GM23338 (cell line): ENCODE data around the gene BNIP3. TPM values are rescaled to one million over a fixed set of nuclear protein-coding genes. Genes with fewer than 3 reads are reported as not detected.

Experiments
- ATAC-seq: fragments of 200-7000 bp; cut with Tn5 transposase; 3 replicates; pipeline ENCODE4 v1.9.1; 2020
- DNase-seq: peaks from one replicate; pipeline ENCODE4 v3.0.0-alpha.2; 2015; ENCODE audit warnings: low spot score
- H2AFZ ChIP-seq: fragments of 200-600 bp; sonication (generic); 2 replicates; pipeline ENCODE4 v1.8.0; 2016; ENCODE audit warnings: antibody characterized with exemption, mild to moderate bottlenecking, moderate library complexity
- H3F3A ChIP-seq: fragments of 200-600 bp; sonication (generic); replicated peaks from 2 replicates; pipeline ENCODE4 v1.8.0; 2017; ENCODE audit warnings: antibody characterized with exemption, mixed run types, low read depth
- H3K27ac ChIP-seq: fragments of 200-600 bp; sonication (generic); 2 replicates; pipeline ENCODE4 v1.6.1; 2016; ENCODE audit warnings: low read depth
- H3K27me3 ChIP-seq: fragments of 200-600 bp; sonication (generic); 2 replicates; pipeline ENCODE4 v1.8.0; 2016; ENCODE audit warnings: mild to moderate bottlenecking, mixed run types, moderate library complexity; ENCODE audit not compliant: insufficient read depth
- H3K36me3 ChIP-seq: fragments of 200-600 bp; sonication (generic); 2 replicates; pipeline ENCODE4 v1.8.0; 2016; ENCODE audit warnings: mild to moderate bottlenecking; ENCODE audit not compliant: insufficient read depth
- H3K4me1 ChIP-seq: fragments of 200-600 bp; sonication (generic); 2 replicates; pipeline ENCODE4 v1.8.0; 2016; ENCODE audit warnings: mild to moderate bottlenecking, moderate library complexity; ENCODE audit not compliant: insufficient read depth
- H3K4me2 ChIP-seq: fragments of 200-600 bp; sonication (generic); 2 replicates; pipeline ENCODE4 v1.7.1; 2017; ENCODE audit warnings: mixed run types
- H3K4me3 ChIP-seq: fragments of 200-600 bp; sonication (generic); 2 replicates; pipeline ENCODE4 v1.6.1; 2016; ENCODE audit warnings: mixed run types
- H3K79me2 ChIP-seq: fragments of 200-600 bp; sonication (generic); replicated peaks from 2 replicates; pipeline ENCODE4 v1.8.0; 2017; ENCODE audit warnings: mild to moderate bottlenecking; ENCODE audit not compliant: insufficient read depth
- H3K9me2 ChIP-seq: fragments of 200-600 bp; sonication (generic); 2 replicates; pipeline ENCODE4 v1.8.0; 2017; ENCODE audit not compliant: insufficient read depth
- H4K20me1 ChIP-seq: fragments of 200-600 bp; sonication (generic); replicated peaks from 2 replicates; pipeline ENCODE4 v1.8.0; 2017; ENCODE audit warnings: mild to moderate bottlenecking; ENCODE audit not compliant: insufficient read depth
- H3K27ac Mint-ChIP-seq: 2 replicates; pipeline ENCODE4 v1.8.0; 2020; ENCODE audit warnings: inconsistent platforms, mild to moderate bottlenecking, moderate library complexity, mixed read lengths
- H3K27me3 Mint-ChIP-seq: 3 replicates; pipeline ENCODE4 v1.8.0; 2022; ENCODE audit warnings: low read depth, mild to moderate bottlenecking, moderate library complexity, mixed read lengths, inconsistent platforms; ENCODE audit not compliant: insufficient read depth, poor library complexity
- H3K36me3 Mint-ChIP-seq: 3 replicates; pipeline ENCODE4 v1.8.0; 2021; ENCODE audit warnings: low read depth, mild to moderate bottlenecking, inconsistent platforms, moderate library complexity, mixed read lengths
- H3K4me1 Mint-ChIP-seq: 3 replicates; pipeline ENCODE4 v1.8.0; 2020; ENCODE audit warnings: mild to moderate bottlenecking, inconsistent platforms, mixed read lengths
- H3K4me3 Mint-ChIP-seq: 3 replicates; pipeline ENCODE4 v1.8.0; 2021; ENCODE audit warnings: moderate library complexity, mild to moderate bottlenecking, inconsistent platforms, mixed read lengths
- H3K9me3 Mint-ChIP-seq: 3 replicates; pipeline ENCODE4 v1.8.0; 2020; ENCODE audit warnings: moderate library complexity, mild to moderate bottlenecking, inconsistent platforms, mixed read lengths
- CREB1 ChIP-seq: fragments of 250-450 bp; sonication (Bioruptor Pico); IDR thresholded peaks from 2 replicates; pipeline ENCODE4 v1.5.0; 2020; ENCODE audit warnings: low read depth, mild to moderate bottlenecking, moderate library complexity
- EZH2 ChIP-seq: fragments of 200-600 bp; sonication (generic); IDR thresholded peaks from one replicate; pipeline ENCODE4 v1.8.0; 2017; ENCODE audit warnings: antibody characterized with exemption, mild to moderate bottlenecking, low read depth; ENCODE audit not compliant: unreplicated experiment
- EZH2phosphoT487 ChIP-seq: fragments of 200-600 bp; sonication (generic); IDR thresholded peaks from one replicate; pipeline ENCODE4 v1.8.1; 2018; ENCODE audit warnings: antibody characterized with exemption; ENCODE audit not compliant: unreplicated experiment
- JUNB ChIP-seq: IDR thresholded peaks from one replicate; pipeline ENCODE4 v1.6.1; 2016; ENCODE audit warnings: antibody characterized with exemption; ENCODE audit not compliant: unreplicated experiment
- NANOG ChIP-seq: IDR thresholded peaks from 2 replicates; pipeline ENCODE4 v1.6.1; 2016; ENCODE audit warnings: antibody characterized with exemption, borderline replicate concordance
- POLR2AphosphoS5 ChIP-seq: IDR thresholded peaks from 2 replicates; pipeline ENCODE4 v1.6.1; 2016; ENCODE audit warnings: antibody characterized with exemption, low read depth
- STAT1 ChIP-seq: IDR thresholded peaks from one replicate; pipeline ENCODE4 v1.6.1; 2016; ENCODE audit warnings: antibody characterized with exemption; ENCODE audit not compliant: unreplicated experiment
- ZNF114 ChIP-seq: fragments of 250-450 bp; sonication (Bioruptor Pico); IDR thresholded peaks from 2 replicates; pipeline ENCODE4 v1.5.0; 2020; ENCODE audit warnings: mild to moderate bottlenecking, moderate library complexity
- ZNF331 ChIP-seq: fragments of 250-450 bp; sonication (Bioruptor Pico); IDR thresholded peaks from 2 replicates; pipeline ENCODE4 v1.5.0; 2020; ENCODE audit warnings: low read depth, mild to moderate bottlenecking, moderate library complexity
- ZNF462 ChIP-seq: fragments of 250-450 bp; sonication (Bioruptor Pico); IDR thresholded peaks from 2 replicates; pipeline ENCODE4 v1.5.0; 2020; ENCODE audit warnings: mild to moderate bottlenecking, moderate library complexity
- polyA plus RNA-seq: library from polyadenylated mRNA; unstranded; fragments of >200 nt; fragmentation: Nextera tagmentation; extraction: Ambion mirVana; gene quantifications from 2 replicates; pipeline ENCODE4 v1.2.1, GENCODE V29; 2016
- total RNA-seq: library from RNA; depleted of rRNA; stranded (reverse); fragments of >200 nt; shearing (Covaris generic); gene quantifications from 2 replicates; pipeline ENCODE4 v1.2.3, GENCODE V29; 2014
- TF ChIP-seq, protein P1 (sequence below): IDR thresholded peaks from 2 replicates; pipeline ENCODE4 v1.6.1; 2016; ENCODE audit warnings: antibody characterized with exemption
- TF ChIP-seq, protein P2 (sequence below): IDR thresholded peaks from one replicate; pipeline ENCODE4 v1.6.1; 2018; ENCODE audit warnings: antibody characterized with exemption; ENCODE audit not compliant: unreplicated experiment
- TF ChIP-seq, protein P3 (sequence below), 2 experiments: fragments of 200-600 bp in 1 of 2; sonication (generic) in 1 of 2; conservative IDR thresholded peaks; 2 replicates each; pipeline versions ENCODE4 v1.5.1 to v1.6.1; 2016 to 2017; ENCODE audit warnings: antibody characterized with exemption in 2 of 2, low read depth in 2 of 2, mild to moderate bottlenecking in 2 of 2, moderate library complexity in 1 of 2

Gene BNIP3
- total and polyA plus RNA-seq, 2 experiments from 2014 or later: 46.3 to 75.0 TPM

- H3K27ac ChIP-seq: no peak overlapping the region
- peaks cover 31% of the 10 kb centered on the region for H3K4me1 Mint-ChIP-seq
- H3K9me3 Mint-ChIP-seq: peaks cover 3% of the 10 kb centered on the region; the same call in 1 of the 3 replicates
- H3K36me3 ChIP-seq: no peaks in the 10 kb centered on the region
- H3K27me3 ChIP-seq: no peaks in the 10 kb centered on the region
- no peak for DNase-seq
- H2AFZ ChIP-seq: no peak overlapping the region
- no peaks in the 10 kb centered on the region for H3K9me2 ChIP-seq
- no peak overlapping the region for H3K27ac Mint-ChIP-seq
- no peaks in the 10 kb centered on the region for H3F3A ChIP-seq
- TF ChIP-seq EZH2 (no peak), POLR2AphosphoS5 (no peak), CREB1 (no peak), ZNF331 (CRISPR knock-in tag) (no peak), STAT1 (no peak), EZH2phosphoT487 (no peak), NANOG (no peak), ZNF462 (CRISPR knock-in tag) (no peak), JUNB (no peak), ZNF114 (CRISPR knock-in tag) (no peak)
- TF ChIP-seq, protein P1, sequence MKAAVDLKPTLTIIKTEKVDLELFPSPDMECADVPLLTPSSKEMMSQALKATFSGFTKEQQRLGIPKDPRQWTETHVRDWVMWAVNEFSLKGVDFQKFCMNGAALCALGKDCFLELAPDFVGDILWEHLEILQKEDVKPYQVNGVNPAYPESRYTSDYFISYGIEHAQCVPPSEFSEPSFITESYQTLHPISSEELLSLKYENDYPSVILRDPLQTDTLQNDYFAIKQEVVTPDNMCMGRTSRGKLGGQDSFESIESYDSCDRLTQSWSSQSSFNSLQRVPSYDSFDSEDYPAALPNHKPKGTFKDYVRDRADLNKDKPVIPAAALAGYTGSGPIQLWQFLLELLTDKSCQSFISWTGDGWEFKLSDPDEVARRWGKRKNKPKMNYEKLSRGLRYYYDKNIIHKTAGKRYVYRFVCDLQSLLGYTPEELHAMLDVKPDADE: no peak
- TF ChIP-seq, protein P2, sequence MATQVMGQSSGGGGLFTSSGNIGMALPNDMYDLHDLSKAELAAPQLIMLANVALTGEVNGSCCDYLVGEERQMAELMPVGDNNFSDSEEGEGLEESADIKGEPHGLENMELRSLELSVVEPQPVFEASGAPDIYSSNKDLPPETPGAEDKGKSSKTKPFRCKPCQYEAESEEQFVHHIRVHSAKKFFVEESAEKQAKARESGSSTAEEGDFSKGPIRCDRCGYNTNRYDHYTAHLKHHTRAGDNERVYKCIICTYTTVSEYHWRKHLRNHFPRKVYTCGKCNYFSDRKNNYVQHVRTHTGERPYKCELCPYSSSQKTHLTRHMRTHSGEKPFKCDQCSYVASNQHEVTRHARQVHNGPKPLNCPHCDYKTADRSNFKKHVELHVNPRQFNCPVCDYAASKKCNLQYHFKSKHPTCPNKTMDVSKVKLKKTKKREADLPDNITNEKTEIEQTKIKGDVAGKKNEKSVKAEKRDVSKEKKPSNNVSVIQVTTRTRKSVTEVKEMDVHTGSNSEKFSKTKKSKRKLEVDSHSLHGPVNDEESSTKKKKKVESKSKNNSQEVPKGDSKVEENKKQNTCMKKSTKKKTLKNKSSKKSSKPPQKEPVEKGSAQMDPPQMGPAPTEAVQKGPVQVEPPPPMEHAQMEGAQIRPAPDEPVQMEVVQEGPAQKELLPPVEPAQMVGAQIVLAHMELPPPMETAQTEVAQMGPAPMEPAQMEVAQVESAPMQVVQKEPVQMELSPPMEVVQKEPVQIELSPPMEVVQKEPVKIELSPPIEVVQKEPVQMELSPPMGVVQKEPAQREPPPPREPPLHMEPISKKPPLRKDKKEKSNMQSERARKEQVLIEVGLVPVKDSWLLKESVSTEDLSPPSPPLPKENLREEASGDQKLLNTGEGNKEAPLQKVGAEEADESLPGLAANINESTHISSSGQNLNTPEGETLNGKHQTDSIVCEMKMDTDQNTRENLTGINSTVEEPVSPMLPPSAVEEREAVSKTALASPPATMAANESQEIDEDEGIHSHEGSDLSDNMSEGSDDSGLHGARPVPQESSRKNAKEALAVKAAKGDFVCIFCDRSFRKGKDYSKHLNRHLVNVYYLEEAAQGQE: no peak
- TF ChIP-seq, protein P3, sequence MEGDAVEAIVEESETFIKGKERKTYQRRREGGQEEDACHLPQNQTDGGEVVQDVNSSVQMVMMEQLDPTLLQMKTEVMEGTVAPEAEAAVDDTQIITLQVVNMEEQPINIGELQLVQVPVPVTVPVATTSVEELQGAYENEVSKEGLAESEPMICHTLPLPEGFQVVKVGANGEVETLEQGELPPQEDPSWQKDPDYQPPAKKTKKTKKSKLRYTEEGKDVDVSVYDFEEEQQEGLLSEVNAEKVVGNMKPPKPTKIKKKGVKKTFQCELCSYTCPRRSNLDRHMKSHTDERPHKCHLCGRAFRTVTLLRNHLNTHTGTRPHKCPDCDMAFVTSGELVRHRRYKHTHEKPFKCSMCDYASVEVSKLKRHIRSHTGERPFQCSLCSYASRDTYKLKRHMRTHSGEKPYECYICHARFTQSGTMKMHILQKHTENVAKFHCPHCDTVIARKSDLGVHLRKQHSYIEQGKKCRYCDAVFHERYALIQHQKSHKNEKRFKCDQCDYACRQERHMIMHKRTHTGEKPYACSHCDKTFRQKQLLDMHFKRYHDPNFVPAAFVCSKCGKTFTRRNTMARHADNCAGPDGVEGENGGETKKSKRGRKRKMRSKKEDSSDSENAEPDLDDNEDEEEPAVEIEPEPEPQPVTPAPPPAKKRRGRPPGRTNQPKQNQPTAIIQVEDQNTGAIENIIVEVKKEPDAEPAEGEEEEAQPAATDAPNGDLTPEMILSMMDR (conservative IDR thresholded peaks at IDR 0.05; ENCODE audit: low read depth in 2 of 2): no peak
- no peaks in the 10 kb centered on the region; the same call in 2 of the 3 replicates for H3K36me3 Mint-ChIP-seq
- no peak overlapping the region for H3K4me2 ChIP-seq
- peaks cover 5% of the 10 kb centered on the region for H3K27me3 Mint-ChIP-seq
- peaks cover 43% of the 10 kb centered on the region for H4K20me1 ChIP-seq
- H3K4me1 ChIP-seq: peaks cover 40% of the 10 kb centered on the region
- H3K4me3 ChIP-seq: no peak overlapping the region
- no peak for ATAC-seq
- H3K79me2 ChIP-seq: peaks cover 69% of the 10 kb centered on the region
- no peak overlapping the region for H3K4me3 Mint-ChIP-seq
These were observed 61.6 kb downstream of the BNIP3 start for GRCh38 chr10:131920151-131920550.
